ENCODE results near the gene SKAP1.

DNA sequence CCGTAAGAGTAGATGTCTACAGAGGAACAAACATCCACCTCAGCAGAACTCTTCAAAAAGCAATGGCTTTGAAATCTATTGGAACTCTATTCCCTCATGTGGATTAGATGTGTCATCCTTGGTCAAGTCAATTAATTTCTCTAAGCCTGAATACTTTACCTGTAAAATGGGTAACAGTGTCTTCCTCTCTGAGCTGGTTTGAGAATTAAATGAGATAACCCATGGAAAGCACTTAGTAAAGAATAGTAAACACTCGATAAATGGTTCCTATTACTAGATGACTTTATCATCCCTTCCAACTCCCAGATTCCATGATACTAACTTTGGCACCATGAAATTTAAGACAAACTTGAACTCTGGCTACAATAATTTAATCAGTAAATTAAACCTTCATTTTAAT is 89.1 kb downstream of the SKAP1 start:
- no peak for TF ChIP-seq EZH2 (IDR thresholded peaks at IDR 0.05; ENCODE audit: borderline replicate concordance, low read length)
- no peak for TF ChIP-seq CTCF (conservative IDR thresholded peaks at IDR 0.05 in 1 of 2, IDR thresholded peaks at IDR 0.05 in 1 of 2; ENCODE audit: extremely low read depth in 1 of 2, insufficient read depth in 1 of 2, low read depth in 1 of 2, low read length in 2 of 2)

All from mammary epithelial cell (primary cell).